Vagina (tissue), 2 donors: ENCODE measurements around the gene NPBWR2.

ENCODE experiments used
- CTCF ChIP-seq, 3 experiments: fragments of 450-650 bp in 2 of 3; fragments of 200-600 bp in 1 of 3; sonication (generic) in 1 of 3; IDR thresholded peaks; one replicate each; pipeline ENCODE4 v1.5.1; 2017 to 2019; ENCODE audit warnings: antibody characterized with exemption in 3 of 3, mild to moderate bottlenecking in 2 of 3, moderate library complexity in 2 of 3
- POLR2A ChIP-seq, 2 donors: fragments of 450-650 bp; IDR thresholded peaks; one replicate each; pipeline ENCODE4 v1.6.1; 2017; ENCODE audit warnings: antibody characterized with exemption in 2 of 2, mild to moderate bottlenecking in 2 of 2, moderate library complexity in 2 of 2

GRCh38 chr20:64111841-64112641 is 4.7 kb upstream of the NPBWR2 start:
- TF ChIP-seq POLR2A (IDR thresholded peaks at IDR 0.05) (no peak), CTCF (IDR thresholded peaks at IDR 0.05) (no peak)
